IPS-20b (cell line): ENCODE measurements around the gene SNTG2.
A peak's percentile ranks its signal among the peaks of the same experiment; 100 is the strongest.

Experiments used
- H3K27ac ChIP-seq: one replicate; pipeline ENCODE4 v1.5.1; 2013; ENCODE audit warnings: low read length
- H3K27me3 ChIP-seq: 2 replicates; pipeline ENCODE4 v1.6.1; 2013; ENCODE audit warnings: mild to moderate bottlenecking, low read length, inconsistent platforms; ENCODE audit not compliant: insufficient read depth
- H3K36me3 ChIP-seq: 2 replicates; pipeline ENCODE4 v1.6.1; 2013; ENCODE audit warnings: low read depth, mild to moderate bottlenecking, inconsistent platforms, low read length, moderate library complexity; ENCODE audit not compliant: insufficient read depth
- H3K4me1 ChIP-seq: 2 replicates; pipeline ENCODE4 v1.6.1; 2013; ENCODE audit warnings: mild to moderate bottlenecking, control low read depth, inconsistent platforms, low read length, moderate library complexity; ENCODE audit not compliant: insufficient read depth
- H3K4me3 ChIP-seq: 2 replicates; pipeline ENCODE4 v1.5.1; 2013; ENCODE audit warnings: mild to moderate bottlenecking, low read length, inconsistent platforms
- H3K9ac ChIP-seq: 2 replicates; pipeline ENCODE4 v1.6.1; 2013; ENCODE audit warnings: low read depth, mild to moderate bottlenecking, inconsistent platforms, low read length, moderate library complexity
- H3K9me3 ChIP-seq: 2 replicates; pipeline ENCODE4 v1.6.1; 2013; ENCODE audit warnings: mild to moderate bottlenecking, low read depth, low read length, inconsistent platforms; ENCODE audit not compliant: insufficient read depth

The SNTG2 gene

GRCh38 chr2:929011-929735 is 21.5 kb upstream of the SNTG2 start:
- H3K4me1 ChIP-seq = peaks cover 17% of the 10 kb centered on the region; the same call in 1 of the 2 replicates
- no peak overlapping the region for H3K9ac ChIP-seq
- no peak overlapping the region for H3K4me3 ChIP-seq
- H3K27me3 ChIP-seq = peaks cover 15% of the 10 kb centered on the region; the same call in 1 of the 2 replicates
- no peaks in the 10 kb centered on the region for H3K36me3 ChIP-seq
- H3K27ac ChIP-seq = no peak overlapping the region
- H3K9me3 ChIP-seq = peaks cover 7% of the 10 kb centered on the region; the same call in 1 of the 2 replicates

GRCh38 chr2:929925-930324 is 20.7 kb upstream of the SNTG2 start:
- H3K9ac ChIP-seq = no peak overlapping the region
- peaks cover 10% of the 10 kb centered on the region; the same call in 1 of the 2 replicates for H3K4me1 ChIP-seq
- no peak overlapping the region for H3K27ac ChIP-seq
- H3K4me3 ChIP-seq = no peak overlapping the region
- peaks cover 7% of the 10 kb centered on the region; the same call in 1 of the 2 replicates for H3K9me3 ChIP-seq
- H3K36me3 ChIP-seq = no peaks in the 10 kb centered on the region
- H3K27me3 ChIP-seq = peaks cover 15% of the 10 kb centered on the region; the same call in 1 of the 2 replicates

- H3K27me3 ChIP-seq = peaks cover 15% of the 10 kb centered on the region; the same call in 1 of the 2 replicates
- no peak overlapping the region for H3K27ac ChIP-seq
- H3K4me1 ChIP-seq = no peaks in the 10 kb centered on the region; the same call in 1 of the 2 replicates
- no peak overlapping the region for H3K4me3 ChIP-seq
- no peak overlapping the region for H3K9ac ChIP-seq
- H3K9me3 ChIP-seq = peaks cover 7% of the 10 kb centered on the region; the same call in 1 of the 2 replicates
- H3K36me3 ChIP-seq = no peaks in the 10 kb centered on the region
These were observed 19.7 kb upstream of the SNTG2 start for GRCh38 chr2:930935-931334.

GRCh38 chr2:932320-933115 is 18.1 kb upstream of the SNTG2 start:
- no peaks in the 10 kb centered on the region for H3K4me1 ChIP-seq
- H3K27ac ChIP-seq = no peak overlapping the region
- no peaks in the 10 kb centered on the region for H3K36me3 ChIP-seq
- peak overlapping the region; percentile 12; the same call in 1 of the 2 replicates for H3K9ac ChIP-seq
- H3K27me3 ChIP-seq = peaks cover 15% of the 10 kb centered on the region; the same call in 1 of the 2 replicates
- no peak overlapping the region for H3K4me3 ChIP-seq
- H3K9me3 ChIP-seq = peaks cover 2% of the 10 kb centered on the region; the same call in 1 of the 2 replicates

GRCh38 chr2:933734-934295 is 16.8 kb upstream of the SNTG2 start:
- Histone ChIP-seq H3K9ac (no peak overlapping the region), H3K4me3 (no peak overlapping the region), H3K4me1 (no peaks in the 10 kb centered on the region), H3K27me3 (peaks cover 15% of the 10 kb centered on the region; the same call in 1 of the 2 replicates), H3K27ac (no peak overlapping the region), H3K36me3 (no peaks in the 10 kb centered on the region), H3K9me3 (no peaks in the 10 kb centered on the region; the same call in 1 of the 2 replicates)

- no peak overlapping the region for H3K4me3 ChIP-seq
- H3K27ac ChIP-seq = no peak overlapping the region
- 0 out of 2 replicates have a peak, but pooled peaks cover 9% of the 10 kb centered on the region for H3K27me3 ChIP-seq
- no peaks in the 10 kb centered on the region for H3K4me1 ChIP-seq
- no peaks in the 10 kb centered on the region for H3K36me3 ChIP-seq
- no peaks in the 10 kb centered on the region; the same call in 1 of the 2 replicates for H3K9me3 ChIP-seq
- H3K9ac ChIP-seq = no peak overlapping the region
These were observed 13.1 kb upstream of the SNTG2 start for GRCh38 chr2:937530-937929.

GRCh38 chr2:938181-939005 is 12.3 kb upstream of the SNTG2 start:
- Histone ChIP-seq H3K4me3 (no peak overlapping the region), H3K27ac (no peak overlapping the region), H3K9me3 (no peaks in the 10 kb centered on the region; the same call in 1 of the 2 replicates), H3K27me3 (0 out of 2 replicates have a peak, but pooled peaks cover 4% of the 10 kb centered on the region), H3K9ac (no peak overlapping the region), H3K4me1 (no peaks in the 10 kb centered on the region), H3K36me3 (no peaks in the 10 kb centered on the region)

- no peaks in the 10 kb centered on the region for H3K4me1 ChIP-seq
- no peak overlapping the region for H3K9ac ChIP-seq
- no peaks in the 10 kb centered on the region for H3K36me3 ChIP-seq
- H3K27me3 ChIP-seq = no peaks in the 10 kb centered on the region
- no peak overlapping the region for H3K27ac ChIP-seq
- peaks cover 7% of the 10 kb centered on the region; the same call in 1 of the 2 replicates for H3K9me3 ChIP-seq
- no peak overlapping the region for H3K4me3 ChIP-seq
These were observed 10.6 kb upstream of the SNTG2 start for GRCh38 chr2:939936-940601.

- H3K27me3 ChIP-seq = no peaks in the 10 kb centered on the region
These were observed 8.8 kb upstream of the SNTG2 start for GRCh38 chr2:941871-942270.

GRCh38 chr2:942775-943460 is 7.7 kb upstream of the SNTG2 start:
- peaks cover 8% of the 10 kb centered on the region for H3K4me1 ChIP-seq
- peaks cover 8% of the 10 kb centered on the region; the same call in 1 of the 2 replicates for H3K27me3 ChIP-seq

More at GRCh38 chr2:941871-942270, 8.8 kb upstream of the SNTG2 start:
- no peak overlapping the region for H3K27ac ChIP-seq
- no peak overlapping the region for H3K4me3 ChIP-seq
- H3K9ac ChIP-seq = no peak overlapping the region
- H3K4me1 ChIP-seq = peaks cover 8% of the 10 kb centered on the region
- no peaks in the 10 kb centered on the region for H3K36me3 ChIP-seq
- peaks cover 7% of the 10 kb centered on the region; the same call in 1 of the 2 replicates for H3K9me3 ChIP-seq

More at GRCh38 chr2:942775-943460, 7.7 kb upstream of the SNTG2 start:
- Histone ChIP-seq H3K36me3 (no peaks in the 10 kb centered on the region), H3K4me3 (no peak overlapping the region), H3K9me3 (peaks cover 7% of the 10 kb centered on the region; the same call in 1 of the 2 replicates), H3K9ac (no peak overlapping the region), H3K27ac (no peak overlapping the region)
